GM19467 (cell line): ENCODE results near the gene CRADD.
"Not testable (repeated sequence)": the region's sequence is repeated elsewhere in the genome, so short reads cannot be mapped to it uniquely, and the experiment has no call there.

Source experiments
- ATAC-seq: cut with Tn5 transposase; IDR thresholded peaks from one replicate; pipeline ENCODE4 v1.9.1; 2021; ENCODE audit warnings: mild to moderate bottlenecking, moderate library complexity; ENCODE audit not compliant: unreplicated experiment

The CRADD gene

DNA sequence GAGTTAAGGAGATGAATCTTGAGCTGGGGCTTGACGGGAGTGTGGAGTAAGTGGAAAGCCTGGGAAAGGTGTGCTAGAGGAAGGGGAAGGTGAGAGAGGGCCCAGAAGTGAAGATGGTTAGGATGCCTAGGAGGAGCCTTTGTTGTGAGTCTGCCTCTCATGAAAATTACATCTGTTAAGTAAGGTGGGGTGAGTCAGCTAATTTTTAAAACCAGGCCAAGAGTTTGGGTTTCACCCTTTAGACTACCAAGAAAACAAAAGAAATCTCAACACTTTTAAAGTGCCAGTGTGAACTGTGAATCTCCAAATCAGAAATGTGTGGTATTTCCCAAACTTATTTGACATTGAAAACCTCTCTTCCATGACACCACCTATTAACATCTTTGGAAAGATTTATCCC, 185.2 kb downstream of the CRADD start:
- no peak for ATAC-seq

GRCh38 chr12:93865751-93866150, 188.6 kb downstream of the CRADD start:
- no peak for ATAC-seq

DNA sequence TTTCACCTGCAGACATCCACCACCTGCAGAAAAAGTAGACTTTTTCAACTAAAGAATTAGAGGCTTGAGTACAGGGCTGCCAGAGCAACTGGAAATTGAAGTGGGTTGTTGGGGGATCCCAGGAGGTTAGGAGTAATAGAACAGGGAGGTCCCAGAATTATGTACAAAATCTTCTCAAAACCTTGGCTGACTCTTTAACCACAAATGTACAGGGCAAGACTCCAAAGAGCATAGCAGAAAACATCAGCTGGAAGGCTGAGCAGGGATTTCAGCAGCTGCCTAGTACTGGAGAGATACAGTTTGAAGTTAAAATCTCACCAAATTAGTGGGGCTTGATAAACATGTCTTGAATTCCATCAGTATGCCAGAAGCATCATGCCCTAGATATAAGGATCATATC, 191.6 kb downstream of the CRADD start:
- ATAC-seq = no peak

- no peak for ATAC-seq
These were observed 193.0 kb downstream of the CRADD start for GRCh38 chr12:93870020-93870795.

DNA sequence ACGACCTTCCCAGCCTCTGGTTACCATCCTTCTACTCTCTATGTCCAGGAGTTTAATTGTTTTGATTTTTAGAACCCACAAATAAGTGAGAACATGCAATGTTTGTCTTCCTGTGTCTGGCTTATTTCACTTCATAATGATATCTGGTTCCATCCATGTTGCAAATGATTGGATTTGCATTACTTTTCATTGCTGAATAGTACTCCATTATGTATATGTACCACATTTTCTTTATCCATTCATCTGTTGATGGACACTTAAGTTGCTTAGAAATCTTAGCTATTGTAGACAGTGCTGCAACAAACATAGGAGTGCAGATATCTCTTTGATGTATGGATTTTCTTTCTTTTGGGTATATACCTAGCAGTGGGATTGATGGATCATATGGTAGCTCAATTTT, 194.4 kb downstream of the CRADD start:
- ATAC-seq = not testable (repeated sequence)

- no peak for ATAC-seq
These were observed 196.4 kb downstream of the CRADD start for GRCh38 chr12:93873561-93873960.

DNA sequence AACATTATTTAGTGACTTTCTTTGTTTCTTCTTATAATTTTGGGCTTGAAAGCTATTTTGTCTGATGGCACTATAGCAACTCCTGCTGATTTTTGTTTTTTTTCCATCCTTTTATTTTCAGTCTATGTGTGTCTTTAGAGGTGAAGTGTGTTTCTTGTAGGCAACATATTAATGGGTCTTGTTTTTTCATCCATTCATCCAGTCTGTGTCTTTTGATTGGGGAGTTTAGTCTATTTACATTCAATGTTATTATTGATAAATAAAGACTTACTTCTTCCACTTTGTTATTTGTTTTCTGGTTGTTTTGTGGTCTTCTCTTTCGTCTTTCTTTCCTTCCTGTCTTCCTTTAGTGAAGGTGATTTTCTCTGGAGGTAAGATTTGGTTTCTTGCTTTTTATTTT, 198.0 kb downstream of the CRADD start:
- no peak for ATAC-seq

- no peak for ATAC-seq
These were observed 199.2 kb downstream of the CRADD start for GRCh38 chr12:93876360-93876759.

GRCh38 chr12:93877446-93877845, 200.3 kb downstream of the CRADD start:
- no peak for ATAC-seq

GRCh38 chr12:93879476-93880421, 202.6 kb downstream of the CRADD start:
- ATAC-seq = no peak

GRCh38 chr12:93880853-93881522, 203.8 kb downstream of the CRADD start:
- no peak for ATAC-seq

DNA sequence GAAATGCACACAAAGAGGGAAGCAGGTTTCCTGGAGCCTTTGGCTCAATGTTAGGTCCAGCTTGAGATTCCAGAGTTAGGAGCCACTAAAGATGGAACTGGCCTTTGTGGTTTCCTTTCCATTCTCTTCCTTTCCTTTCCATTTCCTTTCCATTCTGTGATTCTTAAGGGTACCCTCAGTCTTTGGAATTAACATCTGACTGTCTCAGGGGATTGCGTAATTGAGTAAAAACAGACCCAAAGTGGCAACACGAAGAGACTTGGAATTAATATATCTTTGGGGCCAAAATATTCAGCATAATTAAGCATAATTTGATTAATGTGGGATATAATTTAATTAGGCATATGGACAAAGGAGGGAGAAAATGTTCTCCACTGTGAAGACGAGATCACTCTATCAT, 205.6 kb downstream of the CRADD start:
- no peak for ATAC-seq

DNA sequence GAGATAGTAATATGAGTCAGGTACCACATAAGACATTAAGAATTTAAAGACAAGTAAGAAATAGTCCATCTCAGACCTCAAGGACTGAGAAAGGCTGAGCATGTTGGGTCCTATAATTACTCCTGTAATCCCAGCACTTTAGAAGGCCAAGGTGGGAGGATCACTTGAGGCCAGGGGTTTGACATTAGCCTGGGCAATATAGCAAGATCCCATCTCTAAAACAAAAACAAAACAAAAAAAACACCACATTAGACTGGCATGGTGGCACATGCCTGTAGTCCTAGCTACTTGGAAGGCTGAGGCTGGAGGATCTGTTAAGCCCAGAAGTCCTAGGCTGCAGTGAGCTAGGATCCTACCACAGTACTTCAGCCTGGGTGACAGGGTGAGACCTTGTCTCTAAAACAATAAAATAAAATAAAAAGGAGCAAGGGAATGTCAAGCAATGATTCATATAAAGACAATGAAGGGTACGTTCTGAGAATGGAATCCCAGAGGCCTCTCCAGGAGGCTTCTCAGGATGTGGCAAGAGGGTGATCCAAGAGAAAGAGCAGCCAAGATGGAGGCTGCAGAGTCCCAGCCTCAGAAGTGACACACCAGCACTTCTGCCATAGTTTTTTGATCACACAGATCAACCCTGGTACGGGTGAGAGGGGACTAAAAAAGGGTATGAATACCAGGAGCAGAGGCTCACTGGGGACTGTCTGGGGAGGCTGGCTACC, 206.4 kb downstream of the CRADD start:
- no peak for ATAC-seq

DNA sequence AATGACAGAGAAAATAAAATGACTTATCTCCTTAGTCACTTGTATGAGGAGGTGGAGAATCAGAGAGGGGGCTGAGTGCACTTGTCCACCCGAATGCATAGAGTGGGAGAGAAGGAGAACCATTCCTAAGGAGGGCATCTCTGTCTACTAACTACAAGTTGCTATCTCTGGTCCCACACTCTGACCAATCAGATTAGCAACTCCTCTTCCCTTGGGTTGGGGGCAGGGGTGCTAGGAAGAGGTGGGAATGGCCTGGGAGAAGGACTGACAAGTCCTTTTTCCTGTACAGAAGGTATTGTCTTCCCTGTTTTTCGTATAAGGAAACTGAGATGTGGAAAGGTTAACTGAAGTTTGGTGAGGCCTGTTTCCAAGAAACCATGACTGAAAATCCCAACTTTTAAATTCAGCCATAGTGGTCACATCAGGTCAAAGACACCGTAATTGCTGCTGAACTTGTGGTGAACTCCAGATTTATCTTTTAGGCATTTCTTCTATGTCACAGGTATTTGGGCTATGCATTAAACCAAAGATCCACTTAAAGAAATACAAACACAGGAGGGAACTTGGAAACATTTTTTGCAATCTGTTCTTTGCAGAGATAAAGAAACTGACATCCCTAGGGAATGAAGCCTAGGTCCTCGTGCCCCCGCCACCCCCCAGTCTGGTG, 207.8 kb downstream of the CRADD start:
- no peak for ATAC-seq

DNA sequence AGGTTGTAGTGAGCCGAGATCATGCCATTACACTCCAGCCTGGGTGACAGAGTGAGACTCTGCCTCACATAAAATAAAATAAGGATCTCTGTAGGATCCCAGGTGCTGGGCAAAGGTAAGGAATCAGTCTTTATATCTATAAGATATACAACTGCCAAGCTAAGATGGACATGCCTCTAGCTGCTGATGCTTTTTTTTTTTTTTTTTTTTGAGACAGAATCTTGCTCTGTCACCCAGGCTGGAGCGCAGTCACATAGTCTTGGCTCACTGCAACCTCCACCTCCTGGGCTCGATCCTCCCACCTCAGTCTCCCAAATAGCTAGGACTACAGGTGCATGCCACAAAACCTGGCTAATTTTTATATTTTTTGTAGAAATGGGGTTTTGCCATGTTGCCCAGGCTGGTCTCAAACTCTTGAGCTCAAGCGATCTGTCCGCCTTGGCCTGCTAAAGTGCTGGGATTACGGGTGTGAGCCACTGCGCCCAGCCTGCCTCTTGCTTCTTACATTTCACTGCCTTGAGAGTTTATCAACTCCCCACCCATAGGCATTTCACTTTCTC, 208.9 kb downstream of the CRADD start:
- not testable (repeated sequence) for ATAC-seq

DNA sequence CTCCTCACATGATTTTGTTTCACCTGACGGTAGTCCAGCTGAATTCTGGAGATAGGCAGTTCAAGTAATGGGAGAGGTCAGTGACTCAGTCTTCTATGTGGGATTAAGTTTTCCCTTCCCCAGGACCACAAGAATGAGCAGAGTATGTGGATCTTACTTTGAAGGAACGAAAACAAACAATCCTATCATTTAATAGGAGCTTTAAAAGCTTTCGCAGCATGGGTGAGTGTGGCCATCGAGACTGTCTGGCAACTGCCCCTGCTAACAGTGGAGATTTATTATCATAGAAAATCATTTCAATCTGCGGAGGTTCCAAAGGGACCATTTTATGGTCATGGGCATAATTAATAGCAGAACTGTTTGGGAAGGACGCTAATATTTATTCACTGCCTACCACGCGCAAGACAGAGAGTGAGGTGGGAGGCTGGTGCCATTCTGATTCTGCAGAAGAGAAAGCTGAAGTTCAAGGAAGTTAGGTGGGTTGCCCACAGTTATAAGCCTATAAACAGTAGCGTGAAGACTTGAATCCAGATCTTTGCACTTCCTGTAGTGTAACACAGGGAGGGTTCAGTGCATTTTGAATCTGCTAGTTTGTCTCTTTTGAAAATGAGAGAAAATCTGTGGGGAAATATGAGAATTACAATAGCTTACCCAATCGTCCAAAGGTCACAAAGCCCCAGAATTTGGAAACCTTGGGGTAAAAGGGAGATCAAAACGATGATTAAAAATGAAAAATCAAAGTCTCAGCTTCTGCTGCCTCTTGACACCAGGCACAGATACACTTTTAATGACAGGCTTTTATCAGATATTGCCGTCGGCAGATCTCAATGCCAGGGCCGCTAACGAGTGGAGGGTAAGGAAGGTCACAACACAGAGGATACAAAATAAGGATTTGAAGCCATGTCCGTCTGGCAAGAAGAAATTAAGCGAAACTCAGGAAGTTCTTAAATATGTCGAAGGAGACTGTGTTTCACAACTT, 209.6 kb downstream of the CRADD start:
- ATAC-seq = no peak

DNA sequence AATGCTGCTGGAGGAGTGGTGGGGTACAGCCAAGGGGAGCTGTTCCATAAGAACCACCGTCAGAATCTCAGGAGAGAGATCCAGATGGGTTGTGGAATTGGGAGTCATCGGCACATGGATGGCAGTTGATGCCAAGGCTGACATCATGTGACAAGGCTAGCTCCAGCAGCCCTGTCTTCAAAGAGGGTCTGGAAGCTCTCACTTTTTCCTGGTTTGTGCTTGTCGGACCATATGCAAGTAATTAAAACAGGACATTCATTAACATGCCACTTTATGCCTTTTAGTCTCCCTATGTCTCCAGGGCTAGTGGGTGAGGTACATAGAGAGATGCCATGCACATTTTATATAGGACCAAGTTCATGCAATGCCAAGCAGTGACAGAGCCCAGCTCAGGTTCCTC, 211.8 kb downstream of the CRADD start:
- no peak for ATAC-seq

DNA sequence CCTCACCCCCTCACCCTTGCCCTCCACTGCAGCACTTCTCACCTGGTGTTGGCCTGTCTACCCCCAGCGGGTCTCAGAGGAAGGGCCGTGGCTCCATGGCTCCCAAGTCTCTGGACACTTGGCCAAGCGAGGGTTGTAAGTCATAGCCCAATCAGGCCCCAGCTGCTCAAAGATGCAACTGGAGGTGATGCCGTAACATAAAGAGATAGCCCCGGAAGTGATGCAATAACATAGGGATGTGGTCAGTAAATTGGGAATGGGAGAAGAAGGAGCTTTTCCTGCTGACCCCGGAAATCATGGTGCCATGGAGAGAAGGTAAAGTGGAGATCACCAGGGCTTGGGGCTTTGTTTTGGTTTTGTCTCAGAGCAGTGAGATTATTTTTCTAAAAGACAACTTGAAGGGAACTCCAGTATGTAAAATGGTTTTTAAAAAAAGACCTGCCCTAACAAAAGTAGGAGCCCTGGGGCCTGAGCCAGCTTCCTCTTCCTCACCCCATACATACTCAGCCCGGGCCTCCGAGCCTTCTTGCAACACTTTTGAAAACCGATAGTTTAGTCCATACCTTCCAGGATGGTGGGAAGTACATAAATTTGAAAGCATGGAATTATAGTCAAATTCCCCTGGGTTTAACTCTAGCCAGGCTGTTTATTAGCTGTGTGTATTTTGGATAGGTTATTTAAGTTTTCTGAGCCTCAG, 212.5 kb downstream of the CRADD start:
- ATAC-seq = no peak
